Nephron progenitor cell (in vitro differentiated cells): ENCODE data around the gene RFTN1.
A peak's percentile ranks its signal among the peaks of the same experiment; 100 is the strongest.

Source experiments
- DNase-seq: peaks from one replicate; pipeline ENCODE4 v3.0.0; 2021
- H3K27ac Mint-ChIP-seq: 2 replicates; pipeline ENCODE4 v1.8.0; 2021; ENCODE audit warnings: mild to moderate bottlenecking, moderate library complexity, mixed read lengths
- H3K27me3 Mint-ChIP-seq: 2 replicates; pipeline ENCODE4 v1.8.0; 2021; ENCODE audit warnings: mild to moderate bottlenecking, low read depth, mixed read lengths; ENCODE audit not compliant: poor library complexity
- H3K36me3 Mint-ChIP-seq: 2 replicates; pipeline ENCODE4 v1.8.0; 2021; ENCODE audit warnings: low read depth, mixed read lengths
- H3K4me1 Mint-ChIP-seq: 2 replicates; pipeline ENCODE4 v1.8.0; 2021; ENCODE audit warnings: mixed read lengths
- H3K4me3 Mint-ChIP-seq: 2 replicates; pipeline ENCODE4 v1.8.0; 2021; ENCODE audit warnings: mild to moderate bottlenecking, moderate library complexity, mixed read lengths
- H3K9me3 Mint-ChIP-seq: 2 replicates; pipeline ENCODE4 v1.8.0; 2021; ENCODE audit warnings: mild to moderate bottlenecking, moderate library complexity, mixed read lengths
- CTCF ChIP-seq: fragments of 200-600 bp; sonication (generic); IDR thresholded peaks from 2 replicates; pipeline ENCODE4 v1.5.0; 2021; ENCODE audit warnings: antibody characterized with exemption

The RFTN1 gene

GRCh38 chr3:16475766-16476165 lies 37.7 kb downstream of the RFTN1 start:
- Mint-ChIP-seq H3K9me3 (peaks cover 47% of the 10 kb centered on the region), H3K36me3 (peaks cover 63% of the 10 kb centered on the region), H3K27me3 (peaks cover 3% of the 10 kb centered on the region), H3K4me1 (peaks cover 47% of the 10 kb centered on the region), H3K4me3 (no peak overlapping the region), H3K27ac (no peak overlapping the region)
- no peak for DNase-seq
- no peak for TF ChIP-seq CTCF

GRCh38 chr3:16474920-16475319 lies 38.6 kb downstream of the RFTN1 start:
- H3K9me3 Mint-ChIP-seq = peaks cover 55% of the 10 kb centered on the region
- H3K27me3 Mint-ChIP-seq = peaks cover 3% of the 10 kb centered on the region
- no peak for DNase-seq
- H3K4me3 Mint-ChIP-seq = no peak overlapping the region
- no peak overlapping the region for H3K27ac Mint-ChIP-seq
- H3K4me1 Mint-ChIP-seq = peaks cover 38% of the 10 kb centered on the region
- H3K36me3 Mint-ChIP-seq = peaks cover 72% of the 10 kb centered on the region
- TF ChIP-seq CTCF = no peak

GRCh38 chr3:16474216-16474615 lies 39.3 kb downstream of the RFTN1 start:
- no peak for TF ChIP-seq CTCF
- peaks cover 5% of the 10 kb centered on the region for H3K27me3 Mint-ChIP-seq
- H3K36me3 Mint-ChIP-seq = peaks cover 78% of the 10 kb centered on the region
- no peak overlapping the region for H3K4me3 Mint-ChIP-seq
- no peak for DNase-seq
- peaks cover 60% of the 10 kb centered on the region for H3K9me3 Mint-ChIP-seq
- H3K4me1 Mint-ChIP-seq = peaks cover 34% of the 10 kb centered on the region
- peak overlapping the region; percentile 90 for H3K27ac Mint-ChIP-seq

- peaks cover 5% of the 10 kb centered on the region for H3K27me3 Mint-ChIP-seq
- H3K27ac Mint-ChIP-seq = no peak overlapping the region
- H3K4me1 Mint-ChIP-seq = peaks cover 48% of the 10 kb centered on the region
- peaks cover 49% of the 10 kb centered on the region for H3K9me3 Mint-ChIP-seq
- H3K36me3 Mint-ChIP-seq = peaks cover 69% of the 10 kb centered on the region
- DNase-seq = no peak
- H3K4me3 Mint-ChIP-seq = no peak overlapping the region
- TF ChIP-seq CTCF = no peak
Observed at GRCh38 chr3:16472593-16472992, 40.9 kb downstream of the RFTN1 start.

- Mint-ChIP-seq H3K9me3 (peaks cover 42% of the 10 kb centered on the region), H3K4me1 (peaks cover 55% of the 10 kb centered on the region), H3K36me3 (peaks cover 63% of the 10 kb centered on the region), H3K27ac (no peak overlapping the region), H3K27me3 (peaks cover 5% of the 10 kb centered on the region), H3K4me3 (no peak overlapping the region)
- no peak for TF ChIP-seq CTCF
- no peak for DNase-seq
Observed at GRCh38 chr3:16471897-16472296, 41.6 kb downstream of the RFTN1 start.

- Mint-ChIP-seq H3K27me3 (peaks cover 5% of the 10 kb centered on the region), H3K36me3 (peaks cover 50% of the 10 kb centered on the region), H3K4me1 (peaks cover 61% of the 10 kb centered on the region), H3K9me3 (peaks cover 29% of the 10 kb centered on the region), H3K27ac (no peak overlapping the region), H3K4me3 (no peak overlapping the region)
- DNase-seq = no peak
- no peak for TF ChIP-seq CTCF
Observed at GRCh38 chr3:16470590-16470989, 42.9 kb downstream of the RFTN1 start.
